ENCODE measurements around the gene KIAA0930.

The KIAA0930 gene

GRCh38 chr22:45204819-45205218 lies 35.9 kb downstream of the KIAA0930 start:
- Histone ChIP-seq H3K4me2 (ENCODE audit: low read length) (no peak overlapping the region), H3K9me2 (ENCODE audit: low read depth, low read length) (no peaks in the 10 kb centered on the region), H3K4me1 (ENCODE audit: insufficient read depth, low read length, severe bottlenecking) (no peaks in the 10 kb centered on the region), H3K9ac (ENCODE audit: low read length) (no peak overlapping the region), H3K79me2 (ENCODE audit: insufficient read depth, low read length) (no peaks in the 10 kb centered on the region), H3K9me3 (ENCODE audit: low read length) (no peaks in the 10 kb centered on the region), H4K20me1 (ENCODE audit: insufficient read depth, low read length) (no peaks in the 10 kb centered on the region), H3K27ac (ENCODE audit: low read depth, low read length, poor library complexity, severe bottlenecking) (no peak overlapping the region), H2AFZ (ENCODE audit: low read length) (no peak overlapping the region), H3F3A (ENCODE audit: insufficient read depth, low read length) (no peaks in the 10 kb centered on the region), H3K4me3 (ENCODE audit: low read depth, low read length, poor library complexity, severe bottlenecking) (no peak overlapping the region), H3K36me3 (ENCODE audit: insufficient read depth, low read length) (no peaks in the 10 kb centered on the region), H3K27me3 (ENCODE audit: insufficient read depth, low read length) (no peaks in the 10 kb centered on the region)
- TF ChIP-seq EZH2 (IDR thresholded peaks at IDR 0.05; ENCODE audit: borderline replicate concordance, low read length) (no peak), CTCF (IDR thresholded peaks at IDR 0.05; ENCODE audit: low read length) (no peak)

- no peaks in the 10 kb centered on the region for H3K27me3 ChIP-seq (ENCODE audit: insufficient read depth, low read length)
- H2AFZ ChIP-seq (ENCODE audit: low read length) = no peak overlapping the region
- no peak overlapping the region for H3K27ac ChIP-seq (ENCODE audit: low read depth, low read length, poor library complexity, severe bottlenecking)
- H4K20me1 ChIP-seq (ENCODE audit: insufficient read depth, low read length) = no peaks in the 10 kb centered on the region
- H3F3A ChIP-seq (ENCODE audit: insufficient read depth, low read length) = no peaks in the 10 kb centered on the region
- no peaks in the 10 kb centered on the region for H3K9me3 ChIP-seq (ENCODE audit: low read length)
- TF ChIP-seq CTCF (IDR thresholded peaks at IDR 0.05; ENCODE audit: low read length) (no peak), EZH2 (IDR thresholded peaks at IDR 0.05; ENCODE audit: borderline replicate concordance, low read length) (no peak)
- no peaks in the 10 kb centered on the region for H3K36me3 ChIP-seq (ENCODE audit: insufficient read depth, low read length)
- no peaks in the 10 kb centered on the region for H3K4me1 ChIP-seq (ENCODE audit: insufficient read depth, low read length, severe bottlenecking)
- no peak overlapping the region for H3K4me2 ChIP-seq (ENCODE audit: low read length)
- no peak overlapping the region for H3K9ac ChIP-seq (ENCODE audit: low read length)
- H3K4me3 ChIP-seq (ENCODE audit: low read depth, low read length, poor library complexity, severe bottlenecking) = no peak overlapping the region
- H3K9me2 ChIP-seq (ENCODE audit: low read depth, low read length) = no peaks in the 10 kb centered on the region
- H3K79me2 ChIP-seq (ENCODE audit: insufficient read depth, low read length) = no peaks in the 10 kb centered on the region
These were observed 36.5 kb downstream of the KIAA0930 start for GRCh38 chr22:45204241-45204640.

- Histone ChIP-seq H3K27me3 (ENCODE audit: insufficient read depth, low read length) (no peaks in the 10 kb centered on the region), H3K36me3 (ENCODE audit: insufficient read depth, low read length) (no peaks in the 10 kb centered on the region), H3K4me2 (ENCODE audit: low read length) (no peak overlapping the region), H3K4me3 (ENCODE audit: low read depth, low read length, poor library complexity, severe bottlenecking) (no peak overlapping the region), H2AFZ (ENCODE audit: low read length) (no peak overlapping the region), H3K9ac (ENCODE audit: low read length) (no peak overlapping the region), H3K27ac (ENCODE audit: low read depth, low read length, poor library complexity, severe bottlenecking) (no peak overlapping the region), H3K9me3 (ENCODE audit: low read length) (no peaks in the 10 kb centered on the region), H3F3A (ENCODE audit: insufficient read depth, low read length) (no peaks in the 10 kb centered on the region), H3K79me2 (ENCODE audit: insufficient read depth, low read length) (no peaks in the 10 kb centered on the region), H4K20me1 (ENCODE audit: insufficient read depth, low read length) (no peaks in the 10 kb centered on the region), H3K9me2 (ENCODE audit: low read depth, low read length) (no peaks in the 10 kb centered on the region), H3K4me1 (ENCODE audit: insufficient read depth, low read length, severe bottlenecking) (no peaks in the 10 kb centered on the region)
- TF ChIP-seq CTCF (IDR thresholded peaks at IDR 0.05; ENCODE audit: low read length) (no peak), EZH2 (IDR thresholded peaks at IDR 0.05; ENCODE audit: borderline replicate concordance, low read length) (no peak)
These were observed 37.3 kb downstream of the KIAA0930 start for GRCh38 chr22:45203150-45203951.
